Stomach (tissue), 4 donors: ENCODE results near the gene FDX2.

Experiments used
- EP300 ChIP-seq: sonication (generic); formaldehyde crosslinking; IDR thresholded peaks from one replicate; pipeline ENCODE4 v1.6.1; 2017; ENCODE audit warnings: antibody characterized with exemption
- POLR2A ChIP-seq, 4 donors: fragments of 450-650 bp; IDR thresholded peaks; one replicate each; pipeline ENCODE4 v1.6.1; 2016; ENCODE audit warnings: antibody characterized with exemption in 4 of 4, control low read depth in 2 of 4, mild to moderate bottlenecking in 1 of 4, moderate library complexity in 1 of 4
- POLR2AphosphoS5 ChIP-seq, 3 donors: sonication (generic); formaldehyde crosslinking; IDR thresholded peaks; one replicate each; pipeline ENCODE4 v1.6.1; 2016; ENCODE audit warnings: antibody characterized with exemption in 3 of 3
- TF ChIP-seq, protein P1 (sequence below), 7 experiments: fragments of 450-650 bp in 4 of 7; fragments of 200-600 bp in 3 of 7; sonication (generic) in 3 of 7; IDR thresholded peaks; one replicate each; pipeline ENCODE4 v1.5.1; 2016 to 2019; ENCODE audit warnings: antibody characterized with exemption in 7 of 7, control low read depth in 2 of 7, mild to moderate bottlenecking in 1 of 7

DNA sequence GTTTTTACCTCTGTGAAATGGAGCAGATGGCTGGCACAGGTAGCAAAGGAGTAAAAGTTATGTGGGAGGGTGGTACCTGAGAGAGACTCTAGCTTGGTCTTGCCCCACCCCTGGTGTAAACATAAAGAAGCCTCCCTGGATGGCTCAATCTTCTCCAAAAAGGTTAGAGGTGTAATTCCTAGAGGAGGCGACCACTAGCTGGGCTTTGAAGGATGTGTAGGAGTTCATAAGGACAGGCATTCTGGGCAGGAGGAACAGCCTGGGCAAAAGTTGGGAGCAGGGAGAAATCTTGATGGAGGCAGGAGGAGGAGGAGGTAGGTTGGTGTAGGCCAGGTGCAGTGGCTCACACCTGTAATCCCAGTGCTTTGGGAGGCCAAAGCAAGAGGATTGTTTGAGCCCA is 36.9 kb downstream of the FDX2 start:
- TF ChIP-seq, protein P1, sequence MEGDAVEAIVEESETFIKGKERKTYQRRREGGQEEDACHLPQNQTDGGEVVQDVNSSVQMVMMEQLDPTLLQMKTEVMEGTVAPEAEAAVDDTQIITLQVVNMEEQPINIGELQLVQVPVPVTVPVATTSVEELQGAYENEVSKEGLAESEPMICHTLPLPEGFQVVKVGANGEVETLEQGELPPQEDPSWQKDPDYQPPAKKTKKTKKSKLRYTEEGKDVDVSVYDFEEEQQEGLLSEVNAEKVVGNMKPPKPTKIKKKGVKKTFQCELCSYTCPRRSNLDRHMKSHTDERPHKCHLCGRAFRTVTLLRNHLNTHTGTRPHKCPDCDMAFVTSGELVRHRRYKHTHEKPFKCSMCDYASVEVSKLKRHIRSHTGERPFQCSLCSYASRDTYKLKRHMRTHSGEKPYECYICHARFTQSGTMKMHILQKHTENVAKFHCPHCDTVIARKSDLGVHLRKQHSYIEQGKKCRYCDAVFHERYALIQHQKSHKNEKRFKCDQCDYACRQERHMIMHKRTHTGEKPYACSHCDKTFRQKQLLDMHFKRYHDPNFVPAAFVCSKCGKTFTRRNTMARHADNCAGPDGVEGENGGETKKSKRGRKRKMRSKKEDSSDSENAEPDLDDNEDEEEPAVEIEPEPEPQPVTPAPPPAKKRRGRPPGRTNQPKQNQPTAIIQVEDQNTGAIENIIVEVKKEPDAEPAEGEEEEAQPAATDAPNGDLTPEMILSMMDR (IDR thresholded peaks at IDR 0.05), result no peak
- TF ChIP-seq POLR2AphosphoS5 (IDR thresholded peaks at IDR 0.05) (no peak), EP300 (no peak), POLR2A (IDR thresholded peaks at IDR 0.05) (no peak)
